Lower leg skin (tissue), 3 donors: ENCODE measurements around the gene SH2D3C.

ENCODE experiments used
- POLR2A ChIP-seq, 2 donors: fragments of 450-650 bp; IDR thresholded peaks; one replicate each; pipeline ENCODE4 v1.6.1; 2016 to 2017; ENCODE audit warnings: antibody characterized with exemption in 2 of 2, mild to moderate bottlenecking in 1 of 2, moderate library complexity in 1 of 2
- TF ChIP-seq, protein P1 (sequence below), 3 donors: fragments of 450-650 bp; IDR thresholded peaks; one replicate each; pipeline ENCODE4 v1.5.1; 2016; ENCODE audit warnings: antibody characterized with exemption in 3 of 3, mild to moderate bottlenecking in 3 of 3, moderate library complexity in 2 of 3

DNA sequence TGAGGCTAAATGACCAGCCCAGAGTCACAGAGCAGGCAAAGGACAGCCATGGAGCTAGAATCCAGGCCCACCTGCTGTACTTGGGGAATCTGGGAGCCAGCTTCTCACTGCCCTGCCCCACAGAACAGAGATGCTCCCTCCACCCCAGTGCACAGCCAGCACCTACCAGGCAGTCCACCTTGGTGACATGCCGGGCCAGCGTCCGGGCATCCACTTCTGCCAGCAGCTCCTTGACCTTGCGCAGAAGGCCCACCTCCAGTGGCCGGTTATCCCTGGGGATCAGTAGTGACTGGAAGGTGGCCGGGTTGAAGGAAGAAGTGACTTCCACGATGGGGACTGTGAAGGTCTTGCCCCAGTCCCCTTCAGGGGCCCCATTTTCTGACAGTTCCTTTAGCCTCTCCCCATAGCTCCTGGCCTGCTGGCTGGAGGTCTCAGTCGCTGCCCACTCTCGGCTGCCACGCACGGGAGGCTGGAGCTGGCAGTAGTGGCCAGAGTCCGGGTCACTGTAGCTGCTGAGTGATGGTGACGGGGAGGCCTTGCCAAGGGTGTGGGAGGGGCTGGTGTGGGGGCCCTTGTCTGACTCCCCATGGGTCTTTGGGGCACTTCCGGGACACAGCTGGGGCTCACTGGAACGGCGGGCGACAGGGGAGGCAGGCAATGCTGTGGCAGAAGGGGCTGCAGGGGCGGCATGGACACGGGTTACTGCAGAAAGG, 33.9 kb downstream of the SH2D3C start:
- TF ChIP-seq, protein P1, sequence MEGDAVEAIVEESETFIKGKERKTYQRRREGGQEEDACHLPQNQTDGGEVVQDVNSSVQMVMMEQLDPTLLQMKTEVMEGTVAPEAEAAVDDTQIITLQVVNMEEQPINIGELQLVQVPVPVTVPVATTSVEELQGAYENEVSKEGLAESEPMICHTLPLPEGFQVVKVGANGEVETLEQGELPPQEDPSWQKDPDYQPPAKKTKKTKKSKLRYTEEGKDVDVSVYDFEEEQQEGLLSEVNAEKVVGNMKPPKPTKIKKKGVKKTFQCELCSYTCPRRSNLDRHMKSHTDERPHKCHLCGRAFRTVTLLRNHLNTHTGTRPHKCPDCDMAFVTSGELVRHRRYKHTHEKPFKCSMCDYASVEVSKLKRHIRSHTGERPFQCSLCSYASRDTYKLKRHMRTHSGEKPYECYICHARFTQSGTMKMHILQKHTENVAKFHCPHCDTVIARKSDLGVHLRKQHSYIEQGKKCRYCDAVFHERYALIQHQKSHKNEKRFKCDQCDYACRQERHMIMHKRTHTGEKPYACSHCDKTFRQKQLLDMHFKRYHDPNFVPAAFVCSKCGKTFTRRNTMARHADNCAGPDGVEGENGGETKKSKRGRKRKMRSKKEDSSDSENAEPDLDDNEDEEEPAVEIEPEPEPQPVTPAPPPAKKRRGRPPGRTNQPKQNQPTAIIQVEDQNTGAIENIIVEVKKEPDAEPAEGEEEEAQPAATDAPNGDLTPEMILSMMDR (IDR thresholded peaks at IDR 0.05), result no peak
- TF ChIP-seq POLR2A (IDR thresholded peaks at IDR 0.05), result no peak
